Measurements from ENCODE around the gene CACYBP.
"Not testable (repeated sequence)": the region's sequence is repeated elsewhere in the genome, so short reads cannot be mapped to it uniquely, and the experiment has no call there.

CACYBP gene

GRCh38 chr1:175023043-175023921 lies 23.5 kb downstream of the CACYBP start, which contains the start of gene MRPS14:
Gene MRPS14 (minus strand): TSS chr1:175023425. CDS start chr1:175023408, 17 bp downstream.
- TF ChIP-seq, protein P1, sequence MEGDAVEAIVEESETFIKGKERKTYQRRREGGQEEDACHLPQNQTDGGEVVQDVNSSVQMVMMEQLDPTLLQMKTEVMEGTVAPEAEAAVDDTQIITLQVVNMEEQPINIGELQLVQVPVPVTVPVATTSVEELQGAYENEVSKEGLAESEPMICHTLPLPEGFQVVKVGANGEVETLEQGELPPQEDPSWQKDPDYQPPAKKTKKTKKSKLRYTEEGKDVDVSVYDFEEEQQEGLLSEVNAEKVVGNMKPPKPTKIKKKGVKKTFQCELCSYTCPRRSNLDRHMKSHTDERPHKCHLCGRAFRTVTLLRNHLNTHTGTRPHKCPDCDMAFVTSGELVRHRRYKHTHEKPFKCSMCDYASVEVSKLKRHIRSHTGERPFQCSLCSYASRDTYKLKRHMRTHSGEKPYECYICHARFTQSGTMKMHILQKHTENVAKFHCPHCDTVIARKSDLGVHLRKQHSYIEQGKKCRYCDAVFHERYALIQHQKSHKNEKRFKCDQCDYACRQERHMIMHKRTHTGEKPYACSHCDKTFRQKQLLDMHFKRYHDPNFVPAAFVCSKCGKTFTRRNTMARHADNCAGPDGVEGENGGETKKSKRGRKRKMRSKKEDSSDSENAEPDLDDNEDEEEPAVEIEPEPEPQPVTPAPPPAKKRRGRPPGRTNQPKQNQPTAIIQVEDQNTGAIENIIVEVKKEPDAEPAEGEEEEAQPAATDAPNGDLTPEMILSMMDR (IDR thresholded peaks at IDR 0.05; ENCODE audit: insufficient read depth, low read depth, low read length, missing control alignments), result no peak
- DNase-seq (ENCODE audit: low read depth), result peak; percentile 100
- H3K4me3 ChIP-seq (ENCODE audit: low read depth, low read length), result peak within 1 kb of the TSS; percentile 84

- H3K4me3 ChIP-seq (ENCODE audit: low read depth, low read length), result peak overlapping the region; percentile 84
- not testable (repeated sequence) for DNase-seq (ENCODE audit: low read depth)
Observed at GRCh38 chr1:175023922-175024242, 24.1 kb downstream of the CACYBP start.

DNA sequence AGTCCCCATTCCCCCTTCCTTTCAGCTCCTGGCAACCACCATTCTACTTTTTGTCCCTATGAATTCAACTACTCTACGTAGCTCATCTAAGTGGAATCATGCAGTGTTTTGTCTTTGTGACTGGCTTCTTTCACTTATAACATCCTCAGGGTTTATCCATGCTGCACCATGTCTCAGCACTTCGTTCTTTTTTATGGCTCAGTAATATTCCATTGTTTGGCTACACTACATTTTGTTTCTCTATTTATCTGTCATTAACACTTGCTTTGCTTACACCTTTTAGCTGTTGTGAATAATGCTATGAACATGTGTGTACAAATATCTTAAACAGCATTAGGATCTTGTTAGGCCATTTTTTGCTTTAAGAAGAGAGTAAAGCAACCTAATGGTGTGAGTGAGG lies 25.0 kb downstream of the CACYBP start:
- TF ChIP-seq, protein P1 (IDR thresholded peaks at IDR 0.05; ENCODE audit: insufficient read depth, low read depth, low read length, missing control alignments), result no peak
- no peak overlapping the region for H3K4me3 ChIP-seq (ENCODE audit: low read depth, low read length)
- DNase-seq (ENCODE audit: low read depth), result no peak

- no peak overlapping the region for H3K4me3 ChIP-seq (ENCODE audit: low read depth, low read length)
- TF ChIP-seq, protein P1 (IDR thresholded peaks at IDR 0.05; ENCODE audit: insufficient read depth, low read depth, low read length, missing control alignments), result no peak
- DNase-seq (ENCODE audit: low read depth), result no peak
Observed at GRCh38 chr1:175033953-175034352, 34.2 kb downstream of the CACYBP start.

- no peak overlapping the region for H3K4me3 ChIP-seq (ENCODE audit: low read depth, low read length)
- TF ChIP-seq, protein P1 (IDR thresholded peaks at IDR 0.05; ENCODE audit: insufficient read depth, low read depth, low read length, missing control alignments), result no peak
- no peak for DNase-seq (ENCODE audit: low read depth)
Observed at GRCh38 chr1:175034775-175035174, 35.0 kb downstream of the CACYBP start.

DNA sequence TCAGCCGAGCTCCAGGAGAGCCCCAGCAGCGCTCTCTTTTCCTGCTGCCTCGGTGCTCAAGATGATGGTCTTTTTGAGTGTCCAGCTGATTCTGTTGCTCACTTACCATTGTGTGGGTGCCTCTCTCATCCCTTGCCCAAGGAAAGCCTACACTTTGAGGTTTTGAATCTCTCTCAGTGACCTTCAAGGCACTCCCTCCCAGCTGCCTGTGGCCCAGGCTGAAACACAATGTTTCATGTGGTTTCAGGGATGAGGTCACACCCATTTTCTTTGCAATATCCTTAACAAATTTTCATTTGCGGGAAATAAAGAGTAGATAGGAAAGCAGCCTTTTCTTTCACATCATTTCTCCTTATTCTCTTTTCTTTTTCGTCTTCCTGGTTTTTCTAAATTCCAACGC lies 36.1 kb downstream of the CACYBP start:
- TF ChIP-seq, protein P1 (IDR thresholded peaks at IDR 0.05; ENCODE audit: insufficient read depth, low read depth, low read length, missing control alignments), result no peak
- no peak for DNase-seq (ENCODE audit: low read depth)
- no peak overlapping the region for H3K4me3 ChIP-seq (ENCODE audit: low read depth, low read length)

- TF ChIP-seq, protein P1 (IDR thresholded peaks at IDR 0.05; ENCODE audit: insufficient read depth, low read depth, low read length, missing control alignments), result no peak
- H3K4me3 ChIP-seq (ENCODE audit: low read depth, low read length), result no peak overlapping the region
- DNase-seq (ENCODE audit: low read depth), result no peak
Observed at GRCh38 chr1:175036476-175036875, 36.7 kb downstream of the CACYBP start.
